ENCODE results near the gene FAM120AOS. TPM values are rescaled to one million over a fixed set of nuclear protein-coding genes. Genes with fewer than 3 reads are reported as not detected.

The FAM120AOS gene
- total and polyA plus RNA-seq, 8 donors = 41.2 to 60.0 (median 55.6) TPM

- Histone ChIP-seq H3K4me1 (peaks cover 16 to 60% of the 10 kb centered on the region in 2 donors), H3K36me3 (peaks cover 0 to 16% of the 10 kb centered on the region in 2 donors), H3K9me3 (no peaks in the 10 kb centered on the region), H3K27ac (peak overlapping the region in 1 of 2 donors; percentile 10), H3K4me3 (no peak overlapping the region), H3K27me3 (no peaks in the 10 kb centered on the region)
- DNase-seq (no peak), ATAC-seq (no peak)
- no peak for TF ChIP-seq CTCF (IDR thresholded peaks at IDR 0.05)
- intact Hi-C loops (cut with DNase I) = no loop called here
Observed at GRCh38 chr9:93471124-93471523, 17.7 kb upstream of the FAM120AOS start.

DNA sequence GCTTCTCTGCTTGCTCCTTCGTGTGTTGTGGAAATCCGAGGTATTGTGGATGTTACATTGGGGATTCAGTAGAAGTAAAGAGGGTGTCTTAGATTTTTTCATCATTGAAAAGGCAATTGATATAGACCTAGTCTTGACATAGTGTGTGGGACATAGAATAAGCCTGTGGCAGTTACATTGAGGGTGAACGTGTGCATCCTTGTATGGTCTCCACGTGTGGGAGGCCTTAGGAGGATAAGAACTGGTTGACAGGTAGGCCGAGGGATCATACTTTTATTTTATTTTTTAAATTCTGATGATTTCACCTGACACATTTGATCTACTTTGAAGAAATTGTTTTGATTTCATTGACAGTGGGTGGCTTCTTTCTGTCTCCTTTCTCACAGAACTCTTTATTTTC lies 17.0 kb upstream of the FAM120AOS start:
- Histone ChIP-seq H3K4me1 (peaks cover 16 to 63% of the 10 kb centered on the region in 2 donors), H3K9me3 (no peaks in the 10 kb centered on the region), H3K27me3 (no peaks in the 10 kb centered on the region), H3K27ac (peak overlapping the region in 1 of 2 donors; percentile 10), H3K4me3 (no peak overlapping the region), H3K36me3 (peaks cover 0 to 14% of the 10 kb centered on the region in 2 donors)
- intact Hi-C loops (cut with DNase I) = no loop called here
- DNase-seq (no peak), ATAC-seq (no peak)
- TF ChIP-seq CTCF (IDR thresholded peaks at IDR 0.05) = no peak

DNA sequence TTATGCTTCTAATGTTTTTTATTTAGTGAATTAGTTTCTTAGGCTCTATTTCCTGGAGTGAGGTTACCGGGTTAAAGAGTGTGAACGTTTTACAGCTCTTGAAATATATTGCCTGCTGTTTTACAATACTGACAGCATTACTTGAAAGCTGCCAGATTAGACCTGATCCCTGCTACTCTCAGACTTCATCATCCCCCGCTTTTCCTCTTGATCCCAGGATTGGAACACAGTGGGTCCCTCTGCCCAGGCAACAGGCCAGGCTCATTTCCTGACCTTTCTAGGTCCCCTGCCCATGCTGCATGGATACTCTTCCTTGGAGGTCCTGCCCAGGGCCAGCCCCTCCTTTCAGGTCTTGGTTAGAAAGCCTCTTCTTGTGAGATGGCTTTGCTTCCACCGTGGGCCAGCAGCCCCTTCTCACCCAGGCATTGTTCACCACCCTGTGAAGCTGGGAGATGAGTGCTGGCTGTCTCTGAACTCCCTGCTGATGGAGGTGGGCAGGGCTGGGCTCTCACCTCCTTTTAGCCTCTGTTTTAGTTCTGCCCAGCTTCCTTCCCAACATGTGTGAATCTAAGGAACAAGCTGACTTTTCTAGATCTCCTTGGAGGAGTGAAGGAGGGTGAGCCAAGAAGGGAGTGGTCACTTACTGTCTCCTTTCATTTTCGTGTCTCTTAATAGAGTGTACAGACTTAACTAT lies 15.5 kb upstream of the FAM120AOS start:
- Histone ChIP-seq H3K4me3 (no peak overlapping the region), H3K36me3 (peaks cover 0 to 7% of the 10 kb centered on the region in 2 donors), H3K9me3 (no peaks in the 10 kb centered on the region), H3K4me1 (peaks cover 30 to 78% of the 10 kb centered on the region in 2 donors), H3K27me3 (no peaks in the 10 kb centered on the region), H3K27ac (peak overlapping the region; percentile 73 to 83)
- TF ChIP-seq CTCF (IDR thresholded peaks at IDR 0.05) = no peak
- intact Hi-C loops (cut with DNase I) = no loop called here
- peak; percentile 69 for ATAC-seq
- DNase-seq = peak in 2 of 4 donors; percentile 33 to 61

DNA sequence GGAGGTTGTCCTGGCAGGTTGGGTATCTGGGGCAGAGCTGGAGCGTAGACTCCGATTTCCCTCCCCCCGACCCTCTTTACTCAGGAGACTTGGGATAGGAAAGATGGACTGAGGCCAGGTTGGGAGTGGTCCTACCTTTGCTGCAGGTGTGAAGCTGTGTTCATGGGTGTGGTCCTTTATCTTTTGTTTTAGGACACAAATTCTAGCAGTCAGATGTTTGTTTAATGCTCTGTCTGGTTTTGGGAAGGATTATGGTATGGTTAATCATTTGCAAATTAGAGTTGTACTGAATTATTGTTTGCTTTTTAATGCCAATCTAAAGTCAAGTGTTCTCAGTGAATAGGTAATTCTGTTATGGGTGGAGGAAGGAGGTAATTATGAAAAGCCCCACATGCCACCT lies 14.1 kb upstream of the FAM120AOS start:
- peak; percentile 43 for ATAC-seq
- TF ChIP-seq CTCF (IDR thresholded peaks at IDR 0.05) = no peak

GRCh38 chr9:93467062-93467416 lies 13.7 kb upstream of the FAM120AOS start:
- Histone ChIP-seq H3K27me3 (no peaks in the 10 kb centered on the region), H3K4me1 (peaks cover 30 to 90% of the 10 kb centered on the region in 2 donors), H3K4me3 (no peak overlapping the region), H3K9me3 (no peaks in the 10 kb centered on the region), H3K36me3 (no peaks in the 10 kb centered on the region), H3K27ac (peak overlapping the region; percentile 28 to 73)
- DNase-seq (no peak), ATAC-seq (no peak)
- TF ChIP-seq CTCF (IDR thresholded peaks at IDR 0.05) = no peak
- intact Hi-C loops (cut with DNase I) = no loop called here

More for the DNA sequence above, 14.1 kb upstream of the FAM120AOS start:
- peak in 1 of 4 donors; percentile 10 for DNase-seq
- H3K36me3 ChIP-seq = peaks cover 0 to 3% of the 10 kb centered on the region in 2 donors
- no peak overlapping the region for H3K4me3 ChIP-seq
- intact Hi-C loops (cut with DNase I) = no loop called here
- H3K27me3 ChIP-seq = no peaks in the 10 kb centered on the region
- H3K27ac ChIP-seq = peak overlapping the region; percentile 73 to 83
- peaks cover 30 to 87% of the 10 kb centered on the region in 2 donors for H3K4me1 ChIP-seq
- H3K9me3 ChIP-seq = no peaks in the 10 kb centered on the region
